ENCODE measurements around the gene POGZ. TPM values are rescaled to one million over a fixed set of nuclear protein-coding genes. Genes with fewer than 3 reads are reported as not detected.

The POGZ gene
- total and polyA plus RNA-seq, 2 of the 13 experiments (the other 11 are each of a cell fraction or from before 2014, with no cell fraction given) = 15.3 to 45.6 TPM

GRCh38 chr1:151459331-151460046 lies at the start of gene POGZ (continued):
- TF ChIP-seq CHD4 (IDR thresholded peaks at IDR 0.05; ENCODE audit: borderline replicate concordance, low read length) = no peak
- TF ChIP-seq ZNF142 (CRISPR knock-in tag; IDR thresholded peaks at IDR 0.05) = no peak
- TF ChIP-seq ZNF280B (CRISPR knock-in tag; IDR thresholded peaks at IDR 0.05; ENCODE audit: borderline replicate concordance) = no peak
- TF ChIP-seq ZNF17 (CRISPR knock-in tag; IDR thresholded peaks at IDR 0.05) = no peak
- TF ChIP-seq EP300 (IDR thresholded peaks at IDR 0.05; ENCODE audit: low read depth in 2 of 2, low read length in 2 of 2) = no peak
- no peak for TF ChIP-seq EP300 (CRISPR knock-in tag; IDR thresholded peaks at IDR 0.05; ENCODE audit: borderline replicate concordance)
- no peak for TF ChIP-seq KDM4B (CRISPR knock-in tag; IDR thresholded peaks at IDR 0.05)
- TF ChIP-seq CENPT (CRISPR knock-in tag; IDR thresholded peaks at IDR 0.05; ENCODE audit: low read depth) = no peak
- TF ChIP-seq ZNF616 (CRISPR knock-in tag; IDR thresholded peaks at IDR 0.05; ENCODE audit: low read depth) = no peak
- peak; percentile 89; the same call in 1 of the 2 replicates for TF ChIP-seq KDM2A (CRISPR knock-in tag; IDR thresholded peaks at IDR 0.05; ENCODE audit: borderline replicate concordance, low read depth)
- TF ChIP-seq HIC2 (CRISPR knock-in tag; IDR thresholded peaks at IDR 0.05; ENCODE audit: low read depth) = no peak
- no peak for TF ChIP-seq MIER2 (CRISPR knock-in tag; IDR thresholded peaks at IDR 0.05)
- no peak for TF ChIP-seq ZNF34 (CRISPR knock-in tag; IDR thresholded peaks at IDR 0.05; ENCODE audit: borderline replicate concordance)
- no peak for TF ChIP-seq ATF5 (CRISPR knock-in tag; IDR thresholded peaks at IDR 0.05; ENCODE audit: low read depth)
- no peak for TF ChIP-seq PBX2 (CRISPR knock-in tag; IDR thresholded peaks at IDR 0.05)
- TF ChIP-seq GMEB2 (CRISPR knock-in tag; IDR thresholded peaks at IDR 0.05; ENCODE audit: low read depth) = no peak

Measured in HepG2 (cell line).